Prostate gland (tissue), 2 donors: ENCODE results near the gene FAM221B.

Experiments used
- POLR2A ChIP-seq: fragments of 450-650 bp; IDR thresholded peaks from one replicate; pipeline ENCODE4 v1.6.1; 2016; ENCODE audit warnings: antibody characterized with exemption, mild to moderate bottlenecking
- TF ChIP-seq, protein P1 (sequence below), 4 experiments: fragments of 200-600 bp in 2 of 4; fragments of 450-650 bp in 2 of 4; sonication (generic) in 2 of 4; IDR thresholded peaks; 1 replicate in 3 of 4; 2 replicates in 1 of 4; pipeline ENCODE4 v1.5.1; 2016 to 2019; ENCODE audit warnings: antibody characterized with exemption in 4 of 4, mild to moderate bottlenecking in 2 of 4, moderate library complexity in 2 of 4

DNA sequence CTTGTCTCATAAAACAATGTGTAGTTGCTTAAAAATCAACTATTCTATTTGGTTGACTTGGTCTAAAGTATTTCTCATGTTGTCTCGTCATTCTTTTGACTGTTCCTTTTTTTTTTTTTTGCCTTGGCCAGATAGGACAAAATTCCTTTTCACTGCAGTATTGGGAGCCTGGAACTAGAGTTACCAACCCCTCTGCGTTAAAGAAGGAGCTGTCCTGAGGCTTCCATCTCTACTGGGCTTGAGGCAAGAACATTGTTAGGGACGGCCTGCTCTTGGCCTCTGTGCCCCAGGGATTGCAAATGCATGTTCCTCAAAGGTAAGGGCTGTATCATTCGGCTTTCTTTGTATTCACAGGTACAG, 38.5 kb downstream of the FAM221B start:
- no peak for TF ChIP-seq POLR2A
- TF ChIP-seq, protein P1, sequence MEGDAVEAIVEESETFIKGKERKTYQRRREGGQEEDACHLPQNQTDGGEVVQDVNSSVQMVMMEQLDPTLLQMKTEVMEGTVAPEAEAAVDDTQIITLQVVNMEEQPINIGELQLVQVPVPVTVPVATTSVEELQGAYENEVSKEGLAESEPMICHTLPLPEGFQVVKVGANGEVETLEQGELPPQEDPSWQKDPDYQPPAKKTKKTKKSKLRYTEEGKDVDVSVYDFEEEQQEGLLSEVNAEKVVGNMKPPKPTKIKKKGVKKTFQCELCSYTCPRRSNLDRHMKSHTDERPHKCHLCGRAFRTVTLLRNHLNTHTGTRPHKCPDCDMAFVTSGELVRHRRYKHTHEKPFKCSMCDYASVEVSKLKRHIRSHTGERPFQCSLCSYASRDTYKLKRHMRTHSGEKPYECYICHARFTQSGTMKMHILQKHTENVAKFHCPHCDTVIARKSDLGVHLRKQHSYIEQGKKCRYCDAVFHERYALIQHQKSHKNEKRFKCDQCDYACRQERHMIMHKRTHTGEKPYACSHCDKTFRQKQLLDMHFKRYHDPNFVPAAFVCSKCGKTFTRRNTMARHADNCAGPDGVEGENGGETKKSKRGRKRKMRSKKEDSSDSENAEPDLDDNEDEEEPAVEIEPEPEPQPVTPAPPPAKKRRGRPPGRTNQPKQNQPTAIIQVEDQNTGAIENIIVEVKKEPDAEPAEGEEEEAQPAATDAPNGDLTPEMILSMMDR (IDR thresholded peaks at IDR 0.05): no peak
